GM19035 (cell line): ENCODE data around the gene LRIG1.

Experiments
- ATAC-seq: cut with Tn5 transposase; IDR thresholded peaks from one replicate; pipeline ENCODE4 v1.9.1; 2021; ENCODE audit not compliant: unreplicated experiment

The LRIG1 gene

DNA sequence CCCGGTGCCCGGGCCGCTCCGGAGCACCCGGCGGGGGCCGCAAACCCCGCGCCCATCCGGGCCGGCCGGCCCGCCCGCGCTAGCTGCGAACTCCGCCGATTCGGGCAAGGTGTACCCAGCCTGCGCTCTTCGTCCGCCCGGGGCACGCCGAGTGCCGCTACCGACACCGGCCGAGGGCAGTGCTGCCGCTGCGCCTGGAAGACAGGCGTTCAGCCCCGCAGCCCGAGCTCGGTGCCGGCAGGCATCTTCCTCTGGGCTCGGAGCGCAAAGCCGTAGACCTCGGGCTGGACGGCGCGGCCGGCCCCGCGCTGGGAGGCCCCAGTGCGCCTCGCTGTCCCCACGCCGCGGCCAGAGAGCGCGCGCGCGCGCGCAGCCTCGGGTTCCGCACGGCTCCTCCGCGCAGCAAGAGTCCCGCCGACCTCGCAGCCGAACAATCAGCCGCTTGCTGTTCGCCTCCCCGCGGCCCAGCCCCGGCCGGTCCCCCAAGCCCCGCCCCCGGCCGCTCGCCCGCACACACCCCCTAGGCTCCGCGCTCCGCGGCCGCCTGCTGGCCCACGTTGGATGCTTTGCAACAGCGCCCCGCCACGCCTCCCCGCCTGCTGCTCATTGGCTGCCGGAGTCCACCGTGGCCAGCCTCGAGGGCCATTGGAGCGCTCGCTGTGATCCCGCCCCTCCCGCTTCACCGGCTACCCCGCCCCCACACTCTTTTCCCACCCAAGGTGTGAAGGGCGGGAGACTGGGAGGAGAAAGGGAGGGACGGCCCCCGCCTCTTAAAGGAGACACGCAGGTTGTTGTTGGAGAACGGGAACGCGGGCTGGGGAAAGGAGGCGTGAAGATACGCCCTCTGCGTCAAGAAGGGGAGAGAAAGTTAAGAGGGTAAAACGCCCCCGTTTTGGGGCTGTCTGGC is at the start of gene LRIG1:
LRIG1 (minus strand) TSS at position 447 of the 907 bp plus-strand sequence. CDS start 615 bp downstream, outside the sequence.
- peak; percentile 95 for ATAC-seq

DNA sequence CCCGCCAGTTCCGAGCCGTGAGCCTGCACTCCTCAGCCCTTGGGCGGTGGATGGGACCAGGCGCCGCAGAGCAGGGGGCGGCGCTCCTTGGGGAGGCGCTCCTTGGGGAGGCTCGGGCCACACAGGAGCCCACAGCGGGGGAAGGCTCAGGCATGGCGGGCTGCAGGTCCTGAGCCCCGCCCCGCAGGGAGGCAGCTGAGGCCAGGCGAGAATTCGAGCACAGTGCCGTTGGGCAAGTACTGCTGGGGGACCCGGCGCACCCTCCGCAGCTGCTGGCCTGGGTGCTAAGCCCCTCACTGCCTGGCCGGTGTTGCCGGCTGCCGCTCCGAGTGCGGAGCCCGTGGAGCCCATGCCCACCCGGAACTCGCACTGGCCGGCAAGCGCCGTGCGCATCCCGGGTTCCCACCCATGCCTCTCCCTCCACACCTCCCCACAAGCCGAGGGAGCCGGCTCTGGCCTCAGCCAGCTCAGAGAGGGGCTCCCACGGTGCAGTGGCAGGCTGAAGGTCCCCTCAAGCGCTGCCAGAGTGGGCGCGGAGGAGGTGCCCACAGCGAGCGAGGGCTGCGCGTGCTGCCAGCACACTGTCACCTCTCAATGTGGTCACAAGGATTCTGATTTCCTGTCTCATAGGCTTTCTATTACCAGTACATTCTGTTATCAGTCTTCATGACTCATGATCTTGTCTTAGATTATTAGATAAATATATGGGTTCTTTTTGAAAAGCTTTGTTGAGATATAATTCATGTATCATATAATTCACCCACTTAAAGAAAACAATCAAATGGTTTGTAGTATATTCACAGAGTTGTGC is 44.0 kb upstream of the LRIG1 start:
- ATAC-seq = no peak

DNA sequence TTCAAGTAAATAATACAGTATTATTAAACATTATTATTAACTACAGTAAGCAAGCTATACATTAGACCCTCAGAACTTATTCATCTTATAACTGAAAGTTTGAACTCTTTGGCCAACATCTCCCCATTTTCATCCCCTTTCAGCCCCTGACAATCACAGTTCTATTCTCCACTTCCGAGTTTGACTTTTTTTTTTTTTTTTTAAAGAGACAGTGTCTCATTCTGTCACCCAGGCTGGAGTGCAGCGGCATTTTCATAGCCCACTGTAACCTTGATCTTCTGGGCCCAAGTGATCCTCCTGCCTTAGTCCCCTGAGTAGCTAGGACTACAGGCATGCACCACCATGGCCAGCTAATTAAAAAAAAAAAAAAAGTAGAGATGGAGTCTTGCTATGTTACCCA is 41.3 kb upstream of the LRIG1 start:
- no peak for ATAC-seq

DNA sequence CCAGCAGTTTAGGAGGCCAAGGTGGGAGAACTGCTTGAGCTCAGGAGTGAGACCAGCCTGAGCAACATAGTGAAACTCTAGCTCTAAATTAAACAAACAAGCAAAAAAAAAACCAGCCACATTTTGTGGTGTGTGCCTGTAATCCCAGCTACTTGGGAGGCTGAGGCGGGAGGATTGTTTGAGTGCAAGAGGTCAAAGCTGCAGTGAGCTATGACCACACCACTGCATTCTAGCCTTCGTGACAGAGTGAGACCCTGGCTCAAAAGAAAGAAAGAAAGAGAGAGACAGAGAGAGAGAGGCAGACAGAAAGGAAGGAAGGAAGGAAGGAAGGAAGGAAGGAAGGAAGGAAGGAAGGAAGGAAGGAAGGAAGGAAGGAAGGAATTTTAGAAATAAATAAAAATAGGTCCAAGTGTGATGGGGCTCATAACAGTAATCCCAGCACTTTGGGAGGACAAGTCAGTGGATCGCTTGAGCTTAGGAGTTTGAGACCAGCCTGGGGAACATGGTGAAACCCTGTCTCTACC is 38.7 kb upstream of the LRIG1 start:
- ATAC-seq = no peak

DNA sequence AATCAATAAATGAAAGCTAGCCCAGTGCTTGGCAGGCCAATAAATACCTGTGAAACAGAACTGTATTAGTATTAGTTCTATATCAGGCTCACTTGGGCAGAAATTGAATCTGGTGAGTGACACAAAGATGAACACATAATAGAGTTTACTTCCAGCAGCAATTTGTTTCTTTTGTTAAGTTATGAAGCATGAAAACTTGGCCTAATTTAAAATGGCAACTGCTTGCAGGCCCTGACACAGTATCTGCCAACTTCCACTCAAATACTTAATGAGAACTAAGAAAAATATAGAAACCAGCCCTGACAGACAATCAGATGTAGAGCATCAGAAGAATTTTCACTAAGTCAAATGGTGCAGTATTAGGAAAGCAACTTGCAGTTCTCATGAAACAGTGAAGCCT is 37.6 kb upstream of the LRIG1 start:
- no peak for ATAC-seq

DNA sequence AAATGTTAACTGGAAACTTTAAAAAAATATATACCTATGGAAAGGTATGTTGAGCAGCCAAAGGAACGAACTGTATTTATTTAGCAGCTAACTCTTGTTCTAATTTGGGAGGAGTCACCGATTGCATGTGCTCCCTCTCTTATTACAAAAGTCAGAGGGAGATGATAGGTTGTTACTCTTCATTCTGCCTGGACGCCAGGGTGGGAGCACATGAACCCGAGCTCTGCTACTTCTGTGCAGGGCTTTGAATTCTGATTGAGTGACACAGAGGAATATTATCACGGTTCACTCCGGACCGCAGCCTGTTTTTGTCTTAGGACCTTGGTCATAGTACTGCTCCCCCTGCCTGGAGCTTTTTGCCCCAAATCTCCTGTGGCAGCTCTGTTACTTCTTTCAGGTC is 36.9 kb upstream of the LRIG1 start:
- ATAC-seq = no peak

- no peak for ATAC-seq
Observed at GRCh38 chr3:66536791-66537190, 36.0 kb upstream of the LRIG1 start.

- ATAC-seq = no peak
Observed at GRCh38 chr3:66534304-66534845, 33.6 kb upstream of the LRIG1 start.

DNA sequence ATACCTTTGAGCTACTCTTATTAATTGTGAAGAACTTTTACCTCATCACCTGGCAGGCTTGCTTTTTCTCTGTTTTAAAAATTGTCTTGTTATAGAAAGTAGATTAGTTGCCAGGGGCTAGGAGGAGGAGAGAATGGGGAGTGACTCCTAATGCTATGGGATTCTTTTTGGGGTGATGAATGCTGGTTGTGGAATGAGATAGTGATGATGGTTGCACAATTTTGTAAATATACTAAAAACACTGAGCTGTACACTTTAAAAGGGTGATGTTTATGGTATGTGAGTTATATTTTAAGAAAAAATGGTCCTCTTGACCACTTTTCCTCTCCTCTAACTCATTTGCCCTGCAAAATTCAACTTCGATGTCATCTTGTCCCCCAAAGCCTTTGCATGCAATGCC is 31.8 kb upstream of the LRIG1 start:
- ATAC-seq = no peak

DNA sequence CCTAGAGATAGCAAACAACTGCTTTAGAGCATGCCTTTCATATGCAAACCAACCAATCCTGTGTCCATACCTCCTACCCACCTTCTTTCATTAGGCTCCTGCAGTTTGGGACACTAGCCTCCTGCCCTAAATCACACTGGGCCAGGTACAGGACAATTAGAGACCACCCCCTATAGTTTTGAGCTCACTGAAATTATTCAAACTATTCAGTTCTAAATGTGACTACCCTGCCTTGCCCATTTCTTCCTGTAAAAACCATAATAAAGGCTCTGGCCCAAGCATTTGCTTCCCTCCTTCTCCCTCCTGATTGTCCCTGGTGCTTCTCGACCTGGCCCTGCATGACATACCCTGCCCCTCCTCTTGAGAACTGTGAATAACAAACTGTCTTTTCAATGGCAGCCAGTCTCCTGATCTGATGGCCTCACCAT is 31.4 kb upstream of the LRIG1 start:
- ATAC-seq = no peak

GRCh38 chr3:66531256-66531655 is 30.4 kb upstream of the LRIG1 start:
- no peak for ATAC-seq

- no peak for ATAC-seq
Observed at GRCh38 chr3:66527246-66527645, 26.4 kb upstream of the LRIG1 start.

GRCh38 chr3:66525771-66526170 is 24.9 kb upstream of the LRIG1 start:
- ATAC-seq = no peak

DNA sequence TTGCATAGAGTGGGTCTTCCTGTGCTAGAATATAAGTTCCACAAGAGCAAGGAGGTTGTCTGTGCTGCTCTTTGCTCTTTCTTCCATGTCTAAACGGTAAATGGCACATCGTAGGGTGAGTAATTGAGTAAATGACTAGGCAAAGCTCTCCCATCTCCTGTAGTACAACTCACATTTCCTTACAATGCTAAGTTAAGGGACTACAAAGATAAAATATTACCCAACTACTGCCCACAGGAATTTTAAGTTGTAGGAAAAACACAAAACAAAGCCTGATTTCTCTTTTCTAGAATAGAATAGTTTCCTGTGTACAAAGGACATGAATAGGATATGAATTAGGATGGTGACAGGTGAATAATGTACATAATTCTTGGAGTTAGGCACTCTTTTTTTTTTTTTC is 19.9 kb upstream of the LRIG1 start:
- no peak for ATAC-seq

- ATAC-seq = no peak
Observed at GRCh38 chr3:66518644-66519043, 17.8 kb upstream of the LRIG1 start.

DNA sequence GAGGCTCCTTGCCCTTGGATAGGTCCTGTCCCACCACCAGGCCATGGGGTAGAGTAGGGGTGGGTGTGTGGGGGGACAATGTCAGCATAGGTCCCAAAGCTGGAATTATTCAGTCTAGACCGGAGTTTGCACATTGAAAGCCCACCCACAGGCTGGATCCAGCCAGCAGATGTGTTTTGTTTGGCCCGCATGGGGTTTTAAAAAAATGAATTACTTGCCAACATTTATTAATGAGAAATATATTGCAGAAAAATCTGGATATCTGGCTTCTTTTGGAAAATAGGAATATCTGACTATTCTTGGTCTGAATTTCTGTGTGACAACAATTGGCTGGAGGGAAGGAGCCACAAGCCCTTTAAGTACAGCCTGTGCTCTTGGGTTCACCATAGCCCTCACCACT is 17.3 kb upstream of the LRIG1 start:
- ATAC-seq = no peak

- no peak for ATAC-seq
Observed at GRCh38 chr3:66517241-66517640, 16.4 kb upstream of the LRIG1 start.

- no peak for ATAC-seq
Observed at GRCh38 chr3:66508461-66508860, 7.6 kb upstream of the LRIG1 start.

- no peak for ATAC-seq
Observed at GRCh38 chr3:66507423-66508260, 6.8 kb upstream of the LRIG1 start.

DNA sequence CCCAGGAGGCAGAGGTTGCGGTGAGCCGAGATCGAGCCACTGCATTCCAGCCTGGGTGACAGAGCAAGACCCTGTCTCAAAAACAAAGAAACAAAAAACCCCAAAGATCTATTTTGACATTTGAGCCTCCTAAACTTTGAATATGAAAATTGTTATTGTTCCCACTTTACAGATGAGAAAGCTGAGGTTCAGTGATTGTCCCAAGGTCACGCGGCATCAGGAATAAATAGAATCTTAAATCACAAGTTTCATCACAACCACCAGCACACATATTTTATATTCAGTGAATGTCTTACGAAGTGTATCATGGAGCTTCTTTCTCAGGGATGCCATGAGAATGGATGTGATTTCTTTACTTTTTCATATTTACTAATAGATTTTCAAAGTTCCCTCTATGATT is 5.3 kb upstream of the LRIG1 start:
- ATAC-seq = no peak
